Measurements from ENCODE around the gene JPH3.

DNA sequence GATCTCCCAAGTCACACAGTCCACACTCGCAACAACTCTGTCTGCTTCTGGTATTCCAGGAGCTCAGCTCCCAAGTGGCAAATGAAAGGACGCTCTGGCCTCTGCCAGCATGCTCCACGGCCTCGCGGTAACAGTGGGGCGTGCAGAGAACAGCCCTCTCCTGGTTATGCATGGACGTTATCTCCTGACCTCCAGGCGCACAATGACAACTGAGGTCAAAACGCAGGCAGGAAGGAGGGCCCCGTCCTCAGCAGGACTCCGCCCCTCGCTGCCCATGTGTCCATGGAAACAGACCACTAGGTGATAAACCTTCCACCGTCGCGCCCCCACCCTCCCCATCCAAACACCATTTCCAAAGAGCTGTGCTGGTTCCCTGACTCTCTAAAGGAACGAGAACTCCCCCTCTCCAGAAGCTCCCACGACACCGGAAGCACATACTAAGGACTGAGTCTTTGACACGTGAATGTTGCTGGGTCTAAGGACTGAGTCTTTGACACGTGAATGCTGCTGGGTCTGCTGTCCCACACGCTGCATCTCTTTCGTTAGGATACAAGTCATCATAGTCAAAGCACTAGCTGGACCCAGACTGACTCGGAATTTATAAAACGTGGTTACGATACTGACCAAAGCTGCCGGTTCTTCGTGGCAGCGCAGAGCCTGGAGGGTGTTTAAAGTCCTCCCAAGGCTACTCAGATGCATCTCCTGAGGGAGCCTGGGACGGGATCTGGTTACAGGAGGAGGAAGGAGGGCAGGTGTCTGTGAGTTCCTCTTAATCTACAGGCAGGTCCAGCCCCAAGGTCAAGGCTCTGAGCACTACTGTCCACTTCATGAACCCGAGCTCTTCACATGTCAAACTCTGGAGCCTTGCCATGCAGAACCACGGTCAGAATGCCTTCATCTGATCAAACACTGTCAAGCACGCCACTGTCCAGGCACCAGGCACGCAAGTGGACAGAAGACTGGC, 119.6 kb downstream of the JPH3 start:
- TF ChIP-seq, protein P1, sequence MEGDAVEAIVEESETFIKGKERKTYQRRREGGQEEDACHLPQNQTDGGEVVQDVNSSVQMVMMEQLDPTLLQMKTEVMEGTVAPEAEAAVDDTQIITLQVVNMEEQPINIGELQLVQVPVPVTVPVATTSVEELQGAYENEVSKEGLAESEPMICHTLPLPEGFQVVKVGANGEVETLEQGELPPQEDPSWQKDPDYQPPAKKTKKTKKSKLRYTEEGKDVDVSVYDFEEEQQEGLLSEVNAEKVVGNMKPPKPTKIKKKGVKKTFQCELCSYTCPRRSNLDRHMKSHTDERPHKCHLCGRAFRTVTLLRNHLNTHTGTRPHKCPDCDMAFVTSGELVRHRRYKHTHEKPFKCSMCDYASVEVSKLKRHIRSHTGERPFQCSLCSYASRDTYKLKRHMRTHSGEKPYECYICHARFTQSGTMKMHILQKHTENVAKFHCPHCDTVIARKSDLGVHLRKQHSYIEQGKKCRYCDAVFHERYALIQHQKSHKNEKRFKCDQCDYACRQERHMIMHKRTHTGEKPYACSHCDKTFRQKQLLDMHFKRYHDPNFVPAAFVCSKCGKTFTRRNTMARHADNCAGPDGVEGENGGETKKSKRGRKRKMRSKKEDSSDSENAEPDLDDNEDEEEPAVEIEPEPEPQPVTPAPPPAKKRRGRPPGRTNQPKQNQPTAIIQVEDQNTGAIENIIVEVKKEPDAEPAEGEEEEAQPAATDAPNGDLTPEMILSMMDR (IDR thresholded peaks at IDR 0.05 in 2 of 3, conservative IDR thresholded peaks at IDR 0.05 in 1 of 3; ENCODE audit: control insufficient read depth in 2 of 3, extremely low read depth in 1 of 3, insufficient read depth in 1 of 3, low read depth in 3 of 3, low read length in 3 of 3), result no peak
- TF ChIP-seq CHD1 (IDR thresholded peaks at IDR 0.05; ENCODE audit: low read depth, low read length), result no peak
- no peak for TF ChIP-seq POLR2AphosphoS2 (IDR thresholded peaks at IDR 0.05; ENCODE audit: low read depth, low read length)
- no peak for TF ChIP-seq ZNF217 (IDR thresholded peaks at IDR 0.05)
- TF ChIP-seq, protein P2, sequence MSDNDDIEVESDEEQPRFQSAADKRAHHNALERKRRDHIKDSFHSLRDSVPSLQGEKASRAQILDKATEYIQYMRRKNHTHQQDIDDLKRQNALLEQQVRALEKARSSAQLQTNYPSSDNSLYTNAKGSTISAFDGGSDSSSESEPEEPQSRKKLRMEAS (IDR thresholded peaks at IDR 0.05; ENCODE audit: low read depth, low read length), result no peak
- TF ChIP-seq POLR2A (IDR thresholded peaks at IDR 0.05; ENCODE audit: low read depth, low read length), result no peak
- no peak for TF ChIP-seq CBX3 (IDR thresholded peaks at IDR 0.05; ENCODE audit: borderline replicate concordance, low read depth)
- TF ChIP-seq, protein P3, sequence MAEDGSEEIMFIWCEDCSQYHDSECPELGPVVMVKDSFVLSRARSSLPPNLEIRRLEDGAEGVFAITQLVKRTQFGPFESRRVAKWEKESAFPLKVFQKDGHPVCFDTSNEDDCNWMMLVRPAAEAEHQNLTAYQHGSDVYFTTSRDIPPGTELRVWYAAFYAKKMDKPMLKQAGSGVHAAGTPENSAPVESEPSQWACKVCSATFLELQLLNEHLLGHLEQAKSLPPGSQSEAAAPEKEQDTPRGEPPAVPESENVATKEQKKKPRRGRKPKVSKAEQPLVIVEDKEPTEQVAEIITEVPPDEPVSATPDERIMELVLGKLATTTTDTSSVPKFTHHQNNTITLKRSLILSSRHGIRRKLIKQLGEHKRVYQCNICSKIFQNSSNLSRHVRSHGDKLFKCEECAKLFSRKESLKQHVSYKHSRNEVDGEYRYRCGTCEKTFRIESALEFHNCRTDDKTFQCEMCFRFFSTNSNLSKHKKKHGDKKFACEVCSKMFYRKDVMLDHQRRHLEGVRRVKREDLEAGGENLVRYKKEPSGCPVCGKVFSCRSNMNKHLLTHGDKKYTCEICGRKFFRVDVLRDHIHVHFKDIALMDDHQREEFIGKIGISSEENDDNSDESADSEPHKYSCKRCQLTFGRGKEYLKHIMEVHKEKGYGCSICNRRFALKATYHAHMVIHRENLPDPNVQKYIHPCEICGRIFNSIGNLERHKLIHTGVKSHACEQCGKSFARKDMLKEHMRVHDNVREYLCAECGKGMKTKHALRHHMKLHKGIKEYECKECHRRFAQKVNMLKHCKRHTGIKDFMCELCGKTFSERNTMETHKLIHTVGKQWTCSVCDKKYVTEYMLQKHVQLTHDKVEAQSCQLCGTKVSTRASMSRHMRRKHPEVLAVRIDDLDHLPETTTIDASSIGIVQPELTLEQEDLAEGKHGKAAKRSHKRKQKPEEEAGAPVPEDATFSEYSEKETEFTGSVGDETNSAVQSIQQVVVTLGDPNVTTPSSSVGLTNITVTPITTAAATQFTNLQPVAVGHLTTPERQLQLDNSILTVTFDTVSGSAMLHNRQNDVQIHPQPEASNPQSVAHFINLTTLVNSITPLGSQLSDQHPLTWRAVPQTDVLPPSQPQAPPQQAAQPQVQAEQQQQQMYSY (CRISPR knock-in tag; IDR thresholded peaks at IDR 0.05), result no peak
- no peak for TF ChIP-seq CBFB (IDR thresholded peaks at IDR 0.05; ENCODE audit: low read depth)
- no peak for TF ChIP-seq SUPT20H (IDR thresholded peaks at IDR 0.05; ENCODE audit: borderline replicate concordance, control insufficient read depth, low read depth, low read length)
- TF ChIP-seq SMC3 (IDR thresholded peaks at IDR 0.05; ENCODE audit: borderline replicate concordance, low read length), result no peak

All from GM12878 (cell line).